Measurements from ENCODE around the gene MCF2L2. TPM values are rescaled to one million over a fixed set of nuclear protein-coding genes. Genes with fewer than 3 reads are reported as not detected.
"Not testable (repeated sequence)": the region's sequence is repeated elsewhere in the genome, so short reads cannot be mapped to it uniquely, and the experiment has no call there.

The MCF2L2 gene
- total RNA-seq, 4 donors from 2014 or later = 0.13 to 0.49 (median 0.22) TPM; not detected in 1

- TF ChIP-seq POLR2A (IDR thresholded peaks at IDR 0.05) (no peak), CTCF (IDR thresholded peaks at IDR 0.05) (no peak)
- 86 to 94% methylated on average over 10 of the region's 10 CpGs for WGBS, 2 donors
- DNase-seq = no peak
- no peak overlapping the region for H3K4me3 ChIP-seq (replicated peaks in 1 of 3)
- H3K27ac ChIP-seq = no peak overlapping the region
- no peaks in the 10 kb centered on the region for H3K27me3 ChIP-seq
- intact Hi-C loops (cut with DNase I) = no loop called here
- H3K9me3 ChIP-seq = no peaks in the 10 kb centered on the region
- no peaks in the 10 kb centered on the region for H3K36me3 ChIP-seq
- H3K4me1 ChIP-seq = peaks cover 6 to 7% of the 10 kb centered on the region in 2 donors
Observed at GRCh38 chr3:183443395-183444385, 15.3 kb upstream of the MCF2L2 start.

- intact Hi-C loops (cut with DNase I) = no loop called here
Observed at GRCh38 chr3:183442994-183443393, 14.6 kb upstream of the MCF2L2 start.

GRCh38 chr3:183440521-183440920 is 12.1 kb upstream of the MCF2L2 start:
- H3K27me3 ChIP-seq; H3K36me3 ChIP-seq; H3K27ac ChIP-seq; intact Hi-C loops (cut with DNase I); H3K4me3 ChIP-seq (replicated peaks in 1 of 3); DNase-seq; H3K9me3 ChIP-seq; H3K4me1 ChIP-seq: not testable (repeated sequence)
- 93% methylated on average over 3 of the region's 3 CpGs for WGBS, 2 donors

More at GRCh38 chr3:183442994-183443393, 14.6 kb upstream of the MCF2L2 start:
- Histone ChIP-seq H3K9me3 (no peaks in the 10 kb centered on the region), H3K4me1 (no peaks in the 10 kb centered on the region), H3K4me3 (replicated peaks in 1 of 3) (no peak overlapping the region), H3K36me3 (no peaks in the 10 kb centered on the region), H3K27ac (no peak overlapping the region), H3K27me3 (no peaks in the 10 kb centered on the region)
- no peak for DNase-seq
- WGBS, 2 donors = 73 to 84% methylated on average over 1 of the region's 1 CpG
- TF ChIP-seq POLR2A (IDR thresholded peaks at IDR 0.05) (no peak), CTCF (IDR thresholded peaks at IDR 0.05) (no peak)

GRCh38 chr3:183439515-183439914 is 11.1 kb upstream of the MCF2L2 start:
- no peak for DNase-seq
- Histone ChIP-seq H3K27me3 (no peaks in the 10 kb centered on the region), H3K27ac (no peak overlapping the region), H3K4me1 (no peaks in the 10 kb centered on the region), H3K9me3 (no peaks in the 10 kb centered on the region), H3K4me3 (replicated peaks in 1 of 3) (no peak overlapping the region), H3K36me3 (no peaks in the 10 kb centered on the region)
- 85 to 91% methylated on average over 3 of the region's 3 CpGs for WGBS, 2 donors
- intact Hi-C loops (cut with DNase I) = no loop called here
- TF ChIP-seq POLR2A (IDR thresholded peaks at IDR 0.05) (no peak), CTCF (IDR thresholded peaks at IDR 0.05) (no peak)

GRCh38 chr3:183438735-183439134 is 10.3 kb upstream of the MCF2L2 start:
- H3K36me3 ChIP-seq = no peaks in the 10 kb centered on the region
- H3K4me1 ChIP-seq = peaks cover 0 to 4% of the 10 kb centered on the region in 2 donors
- H3K4me3 ChIP-seq (replicated peaks in 1 of 3) = no peak overlapping the region
- H3K9me3 ChIP-seq = no peaks in the 10 kb centered on the region
- intact Hi-C loops (cut with DNase I) = no loop called here
- 89 to 93% methylated on average over 1 of the region's 1 CpG for WGBS, 2 donors
- H3K27ac ChIP-seq = no peak overlapping the region
- DNase-seq = no peak
- TF ChIP-seq CTCF (IDR thresholded peaks at IDR 0.05) (no peak), POLR2A (IDR thresholded peaks at IDR 0.05) (no peak)
- H3K27me3 ChIP-seq = no peaks in the 10 kb centered on the region

Data from thyroid gland (tissue), 4 donors.